Neural progenitor cell (in vitro differentiated cells): ENCODE results near the gene VAV2. TPM values are rescaled to one million over a fixed set of nuclear protein-coding genes. Genes with fewer than 3 reads are reported as not detected.

Source experiments
- DNase-seq: peaks from one replicate; pipeline ENCODE4 v3.0.0-alpha.2; 2016; ENCODE audit warnings: low spot score
- H2AFZ ChIP-seq: fragments of 200-600 bp; sonication (generic); replicated peaks from 2 replicates; pipeline ENCODE4 v1.6.1; 2016; ENCODE audit warnings: antibody characterized with exemption
- H3F3A ChIP-seq: fragments of 200-600 bp; sonication (generic); 2 replicates; pipeline ENCODE4 v1.6.1; 2016; ENCODE audit warnings: antibody characterized with exemption, low read depth
- H3K27ac ChIP-seq: fragments of 200-600 bp; sonication (generic); 2 replicates; pipeline ENCODE4 v1.5.1; 2016; ENCODE audit warnings: mild to moderate bottlenecking
- H3K27me3 ChIP-seq: fragments of 200-600 bp; sonication (generic); 2 replicates; pipeline ENCODE4 v1.6.1; 2016; ENCODE audit warnings: mild to moderate bottlenecking, moderate library complexity
- H3K36me3 ChIP-seq: fragments of 200-600 bp; sonication (generic); 2 replicates; pipeline ENCODE4 v1.5.1; 2016
- H3K4me1 ChIP-seq: fragments of 200-600 bp; sonication (generic); 2 replicates; pipeline ENCODE4 v1.6.1; 2016; ENCODE audit warnings: mixed run types
- H3K4me2 ChIP-seq: fragments of 200-600 bp; sonication (generic); 2 replicates; pipeline ENCODE4 v1.6.1; 2016
- H3K4me3 ChIP-seq: fragments of 200-600 bp; sonication (generic); 2 replicates; pipeline ENCODE4 v1.5.1; 2016
- H3K79me2 ChIP-seq: fragments of 200-600 bp; sonication (generic); 2 replicates; pipeline ENCODE4 v1.6.1; 2016; ENCODE audit warnings: low read depth
- H3K9ac ChIP-seq: fragments of 200-600 bp; sonication (generic); 2 replicates; pipeline ENCODE4 v1.6.1; 2016
- H3K9me3 ChIP-seq: fragments of 200-600 bp; sonication (generic); 2 replicates; pipeline ENCODE4 v1.5.1; 2016; ENCODE audit warnings: low read depth
- H4K20me1 ChIP-seq: fragments of 200-600 bp; sonication (generic); 2 replicates; pipeline ENCODE4 v1.6.1; 2016; ENCODE audit warnings: low read depth
- H3K27ac Mint-ChIP-seq: 3 replicates; pipeline ENCODE4 v1.8.0; 2021; ENCODE audit warnings: mixed read lengths
- H3K27me3 Mint-ChIP-seq: 2 replicates; pipeline ENCODE4 v1.8.0; 2022; ENCODE audit warnings: low read depth, mild to moderate bottlenecking, inconsistent platforms, moderate library complexity, mixed read lengths; ENCODE audit not compliant: insufficient read depth
- H3K36me3 Mint-ChIP-seq: 3 replicates; pipeline ENCODE4 v1.8.0; 2021; ENCODE audit warnings: mixed read lengths
- H3K4me1 Mint-ChIP-seq: 3 replicates; pipeline ENCODE4 v1.8.0; 2021; ENCODE audit warnings: mixed read lengths
- H3K4me3 Mint-ChIP-seq: 3 replicates; pipeline ENCODE4 v1.8.0; 2021; ENCODE audit warnings: mild to moderate bottlenecking, moderate library complexity, mixed read lengths
- H3K9me3 Mint-ChIP-seq: 3 replicates; pipeline ENCODE4 v1.8.0; 2020; ENCODE audit warnings: mixed read lengths
- CTCF ChIP-seq: fragments of 200-600 bp; sonication (generic); IDR thresholded peaks from 2 replicates; pipeline ENCODE4 v1.5.1; 2017; ENCODE audit warnings: antibody characterized with exemption, mild to moderate bottlenecking
- EZH2 ChIP-seq: fragments of 200-600 bp; sonication (generic); IDR thresholded peaks from 2 replicates; pipeline ENCODE4 v1.6.1; 2017; ENCODE audit warnings: antibody characterized with exemption, mild to moderate bottlenecking, moderate library complexity
- EZH2phosphoT487 ChIP-seq: fragments of 200-600 bp; sonication (generic); IDR thresholded peaks from 2 replicates; pipeline ENCODE4 v1.6.1; 2017; ENCODE audit warnings: antibody characterized with exemption
- total RNA-seq: library from RNA; depleted of rRNA; stranded (reverse); fragments of >200 nt; gene quantifications from 2 replicates; pipeline ENCODE4 v1.2.3, GENCODE V29; 2015; ENCODE audit warnings: low replicate concordance

VAV2 gene
- total RNA-seq, 1 donor from 2014 or later, result 12.9 TPM

- Histone ChIP-seq H3K9me3 (no peaks in the 10 kb centered on the region), H3K79me2 (peaks cover 100% of the 10 kb centered on the region), H4K20me1 (peaks cover 100% of the 10 kb centered on the region), H3K4me3 (no peak overlapping the region), H3K4me2 (no peak overlapping the region), H3K27ac (no peak overlapping the region), H3F3A (no peaks in the 10 kb centered on the region), H2AFZ (no peak overlapping the region), H3K27me3 (no peaks in the 10 kb centered on the region), H3K9ac (no peak overlapping the region), H3K4me1 (peaks cover 24% of the 10 kb centered on the region), H3K36me3 (no peaks in the 10 kb centered on the region)
- peaks cover 47% of the 10 kb centered on the region for H3K4me1 Mint-ChIP-seq
- peaks cover 2% of the 10 kb centered on the region for H3K36me3 Mint-ChIP-seq
- H3K9me3 Mint-ChIP-seq, result no peaks in the 10 kb centered on the region
- no peak overlapping the region for H3K27ac Mint-ChIP-seq
- DNase-seq, result no peak
- no peak overlapping the region for H3K4me3 Mint-ChIP-seq
- H3K27me3 Mint-ChIP-seq, result peaks cover 2% of the 10 kb centered on the region
- no peak for TF ChIP-seq CTCF
- TF ChIP-seq EZH2phosphoT487, result no peak
- no peak for TF ChIP-seq EZH2
These were observed 15.2 kb downstream of the VAV2 start for GRCh38 chr9:133976887-133977286.

- Mint-ChIP-seq H3K9me3 (no peaks in the 10 kb centered on the region), H3K4me3 (no peak overlapping the region), H3K27ac (no peak overlapping the region), H3K36me3 (peaks cover 2% of the 10 kb centered on the region), H3K27me3 (peaks cover 2% of the 10 kb centered on the region), H3K4me1 (peaks cover 51% of the 10 kb centered on the region)
- Histone ChIP-seq H3K4me2 (no peak overlapping the region), H3K27ac (no peak overlapping the region), H3K27me3 (no peaks in the 10 kb centered on the region), H3K79me2 (peaks cover 100% of the 10 kb centered on the region), H3K4me1 (peaks cover 27% of the 10 kb centered on the region), H3K9ac (no peak overlapping the region), H3F3A (no peaks in the 10 kb centered on the region), H3K36me3 (no peaks in the 10 kb centered on the region), H4K20me1 (peaks cover 100% of the 10 kb centered on the region), H3K9me3 (no peaks in the 10 kb centered on the region), H2AFZ (no peak overlapping the region), H3K4me3 (no peak overlapping the region)
- DNase-seq, result no peak
- TF ChIP-seq CTCF (no peak), EZH2 (no peak), EZH2phosphoT487 (no peak)
These were observed 15.8 kb downstream of the VAV2 start for GRCh38 chr9:133976191-133976861.

- Histone ChIP-seq H3F3A (no peaks in the 10 kb centered on the region), H3K4me2 (no peak overlapping the region), H3K27me3 (no peaks in the 10 kb centered on the region), H3K4me3 (no peak overlapping the region), H3K9ac (no peak overlapping the region), H2AFZ (no peak overlapping the region), H3K36me3 (no peaks in the 10 kb centered on the region), H3K27ac (no peak overlapping the region), H4K20me1 (peaks cover 100% of the 10 kb centered on the region), H3K9me3 (no peaks in the 10 kb centered on the region), H3K4me1 (peaks cover 34% of the 10 kb centered on the region), H3K79me2 (peaks cover 100% of the 10 kb centered on the region)
- Mint-ChIP-seq H3K4me1 (peaks cover 52% of the 10 kb centered on the region), H3K27me3 (peaks cover 2% of the 10 kb centered on the region), H3K9me3 (no peaks in the 10 kb centered on the region), H3K27ac (no peak overlapping the region), H3K36me3 (peaks cover 2% of the 10 kb centered on the region), H3K4me3 (no peak overlapping the region)
- no peak for DNase-seq
- TF ChIP-seq EZH2, result no peak
- TF ChIP-seq CTCF, result no peak
- TF ChIP-seq EZH2phosphoT487, result no peak
These were observed 16.6 kb downstream of the VAV2 start for GRCh38 chr9:133975511-133975910.
